CD4-positive, alpha-beta T cell treated with Interferon gamma for 1 hour (primary cell): ENCODE results near the gene GPS2.
A peak's percentile ranks its signal among the peaks of the same experiment; 100 is the strongest.
"Not testable (repeated sequence)": the region's sequence is repeated elsewhere in the genome, so short reads cannot be mapped to it uniquely, and the experiment has no call there.

Experiments
- DNase-seq: peaks from one replicate; pipeline ENCODE4 v3.0.0-alpha.2; 2020

GPS2 gene

DNA sequence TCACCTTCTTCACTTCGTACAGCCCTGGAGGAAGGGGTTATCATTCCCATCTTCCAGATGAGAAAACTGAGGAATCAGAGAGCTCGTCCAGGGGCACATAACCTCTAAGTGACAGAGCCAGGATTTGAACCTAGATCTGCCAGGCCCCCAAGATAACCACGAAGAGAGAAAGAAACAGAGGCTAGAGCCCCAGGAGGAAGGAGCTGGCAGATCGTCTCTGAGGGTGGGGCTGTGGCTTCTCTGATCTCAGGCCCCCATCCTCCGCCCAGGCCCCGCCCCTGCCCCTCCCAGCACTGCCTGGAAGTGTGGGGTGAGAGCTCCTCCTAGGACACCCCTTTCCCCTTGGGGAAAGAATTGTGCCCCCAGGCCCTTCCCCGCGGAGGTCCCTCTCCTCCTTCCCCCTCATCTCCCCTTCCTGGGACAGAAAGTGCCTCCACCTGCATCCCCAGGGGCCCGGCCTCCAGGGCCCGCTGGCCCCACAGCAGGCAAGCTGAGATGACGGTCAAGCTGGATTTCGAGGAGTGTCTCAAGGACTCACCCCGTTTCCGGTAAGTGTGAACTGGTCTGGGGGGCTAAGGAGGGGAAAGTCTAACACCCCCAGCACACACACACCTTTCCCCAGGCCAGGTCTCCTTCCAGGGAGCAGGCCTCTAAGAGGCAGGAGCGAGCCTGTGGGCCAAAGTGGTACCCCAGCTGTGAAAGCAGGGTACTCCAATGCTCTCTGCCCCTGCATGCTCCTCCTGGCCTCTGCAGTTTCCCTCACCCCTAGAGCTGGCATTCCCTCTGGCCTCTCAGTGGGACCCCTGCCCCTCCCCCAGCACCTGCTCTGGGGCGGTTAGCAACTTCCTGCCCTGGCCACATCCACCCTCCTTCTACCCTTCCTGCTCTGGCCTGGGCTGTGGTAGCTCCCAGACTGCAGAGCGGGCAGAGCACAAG is 21.3 kb upstream of the GPS2 start, which contains the start of gene ACAP1:
TSS of gene ACAP1 (plus strand) at position 290 of the 936 bp plus-strand sequence. CDS start at position 496, 206 bp downstream.
- DNase-seq, result peak; percentile 82

- not testable (repeated sequence) for DNase-seq
Observed at GRCh38 chr17:7335765-7336164, 20.6 kb upstream of the GPS2 start.

- DNase-seq, result no peak
Observed at GRCh38 chr17:7334938-7335538, 19.9 kb upstream of the GPS2 start.

GRCh38 chr17:7332600-7333069 is 17.5 kb upstream of the GPS2 start:
- peak; percentile 56 for DNase-seq

DNA sequence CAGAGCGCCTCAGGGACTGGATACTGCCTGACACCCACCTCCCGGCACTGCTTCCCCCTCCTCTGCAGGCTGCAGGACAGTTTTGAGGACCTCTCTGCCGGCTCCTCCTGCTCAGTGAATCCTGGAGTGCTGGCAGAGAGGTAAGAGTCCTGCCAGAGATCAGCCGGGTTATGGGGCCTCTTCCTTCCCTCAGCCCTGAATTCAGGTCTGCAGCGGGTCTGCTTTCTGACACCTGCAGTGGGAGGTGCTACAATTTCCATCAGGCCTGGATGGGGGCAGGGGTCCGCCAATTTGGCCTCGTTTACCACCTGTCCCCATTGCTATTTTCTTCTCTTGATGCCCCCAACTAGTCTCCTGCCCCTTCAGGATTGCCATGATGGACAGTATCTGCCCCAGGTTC is 17.0 kb upstream of the GPS2 start:
- DNase-seq, result no peak

DNA sequence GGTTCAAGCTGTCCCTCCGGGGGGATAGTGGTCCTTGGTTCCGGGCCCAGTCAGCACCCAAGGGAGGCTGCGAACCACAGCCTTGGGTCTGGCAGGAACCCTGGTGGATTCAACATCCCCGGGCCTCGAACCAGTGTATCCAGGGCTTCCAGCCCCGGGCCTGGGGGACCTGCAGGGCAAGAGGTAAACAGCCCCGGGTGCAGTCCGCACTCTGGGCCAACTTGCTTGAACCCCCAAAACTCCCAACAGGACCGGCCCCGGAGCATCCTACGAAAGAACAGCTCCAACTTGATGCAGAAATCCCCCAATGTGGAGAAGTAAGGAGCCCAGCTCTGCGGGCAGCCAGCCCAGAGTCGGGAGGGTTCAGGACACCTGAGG is 15.5 kb upstream of the GPS2 start:
- DNase-seq, result no peak

- peak; percentile 79 for DNase-seq
Observed at GRCh38 chr17:7329997-7330637, 15.0 kb upstream of the GPS2 start.

DNA sequence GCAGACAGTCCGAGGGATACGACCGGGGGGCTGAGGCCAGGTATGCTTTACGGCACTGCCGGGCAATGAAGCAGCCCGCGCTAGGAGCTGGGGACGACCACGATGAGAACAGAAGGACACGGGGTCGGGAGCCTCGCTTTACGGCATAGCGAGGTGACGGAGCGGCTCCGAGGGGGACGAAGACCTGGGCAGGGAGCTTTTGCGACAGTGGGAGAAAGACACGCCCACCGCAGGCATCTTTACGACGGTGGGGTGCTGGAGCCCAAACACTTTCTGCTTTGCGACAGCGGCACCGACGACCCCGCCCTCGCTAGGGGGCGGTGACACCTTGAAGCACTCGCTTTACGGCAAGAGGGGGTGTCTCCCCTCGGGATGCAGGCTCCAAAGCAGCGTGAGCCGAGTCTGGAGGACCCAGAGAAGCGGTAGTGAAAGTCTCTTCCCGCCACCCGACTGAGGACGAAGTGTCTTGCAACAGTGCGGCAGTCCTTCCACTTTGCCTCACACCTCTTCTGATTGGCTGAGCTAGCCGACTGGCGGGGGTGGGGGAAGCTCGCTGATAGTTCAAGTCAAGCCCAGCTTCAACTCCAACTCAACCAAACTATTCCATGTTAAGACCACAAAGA is 14.3 kb upstream of the GPS2 start:
- DNase-seq, result peak; percentile 97

DNA sequence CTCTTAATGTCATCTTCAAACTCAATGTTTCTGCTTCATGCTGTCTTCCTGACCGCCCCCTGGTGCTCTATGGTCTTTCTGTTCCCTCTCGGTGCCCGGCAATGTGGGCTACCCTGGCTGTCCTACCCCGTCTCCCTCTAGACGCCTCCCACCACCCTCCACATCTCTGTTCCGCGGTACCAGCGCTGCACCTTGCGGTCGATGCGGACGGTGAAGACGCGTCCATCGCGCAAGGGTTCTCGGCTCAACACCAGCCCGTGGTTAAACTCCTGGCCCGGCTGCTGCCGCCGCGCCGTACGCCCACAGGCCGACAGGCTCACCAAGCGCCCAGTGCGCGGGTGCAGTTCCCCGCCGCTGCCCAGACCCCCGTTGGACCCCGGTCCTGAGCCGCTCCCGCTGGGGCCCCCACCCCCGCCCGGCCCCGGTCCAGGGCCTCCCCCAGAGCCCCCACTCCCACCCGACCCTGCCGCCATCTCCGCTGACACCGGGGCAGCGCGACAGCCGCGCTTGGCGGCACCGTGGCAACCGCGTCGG is 13.7 kb upstream of the GPS2 start, which contains the start of gene NEURL4:
TSS of gene NEURL4 (minus strand) at position 496 of the 534 bp plus-strand sequence. CDS start at position 473, 23 bp downstream.
- DNase-seq, result peak; percentile 22

DNA sequence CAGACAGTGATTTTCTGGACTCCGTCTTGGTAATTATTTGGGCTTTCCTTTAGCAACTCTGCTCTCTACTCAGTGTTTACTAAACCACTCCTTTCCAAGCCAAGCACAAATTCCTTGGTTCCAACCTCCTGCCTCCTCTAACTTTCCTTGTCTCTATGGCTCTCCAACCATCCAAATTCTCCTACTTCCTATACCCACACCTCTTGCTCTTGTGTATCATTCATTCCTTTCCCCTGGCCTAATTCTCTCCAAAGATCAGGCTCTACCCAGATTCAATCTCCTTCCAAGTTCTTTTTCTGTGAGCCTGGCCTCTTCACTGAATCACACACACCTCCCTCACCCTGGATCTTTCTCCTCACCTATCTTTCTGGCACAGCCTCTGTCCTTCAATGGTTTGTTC is 12.8 kb upstream of the GPS2 start:
- DNase-seq, result no peak

DNA sequence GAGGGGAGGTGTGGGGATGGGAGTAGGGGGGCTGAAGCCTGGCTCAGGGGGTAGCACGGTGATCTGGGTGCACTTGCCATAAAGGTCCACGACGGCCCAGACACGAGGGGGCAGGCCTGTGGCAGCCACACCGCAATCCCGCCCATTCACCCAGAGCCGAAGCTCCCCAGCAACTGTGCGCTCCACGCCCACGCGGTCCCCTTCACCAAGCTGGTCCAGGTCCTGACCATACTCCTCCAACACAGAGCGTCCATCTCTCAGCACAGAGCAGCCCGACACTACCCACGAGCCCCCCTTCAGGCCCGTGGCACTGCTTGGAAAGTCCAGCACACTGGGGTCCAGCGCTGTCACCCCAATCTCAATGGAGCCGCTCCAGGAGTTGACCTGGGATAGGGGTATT is 12.3 kb upstream of the GPS2 start:
- no peak for DNase-seq

DNA sequence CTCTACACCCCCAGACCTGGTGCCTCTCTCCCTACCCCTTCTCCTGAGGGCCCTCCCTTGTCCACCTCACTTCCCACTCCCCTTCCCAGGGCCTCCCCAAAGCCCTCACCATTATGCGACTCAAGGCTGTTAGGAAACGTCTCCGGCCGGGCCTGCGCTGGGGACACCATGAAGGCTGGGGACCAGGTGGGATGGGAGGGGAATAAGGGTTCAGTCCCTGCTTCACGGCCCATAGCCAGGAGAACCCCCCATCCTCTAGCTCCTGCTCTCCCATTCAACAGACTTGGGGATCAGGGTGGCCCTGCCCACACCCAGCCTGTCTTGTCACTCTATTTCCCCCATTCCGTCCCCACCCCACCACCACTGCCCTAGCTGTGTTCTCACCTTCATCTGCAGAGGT is 11.9 kb upstream of the GPS2 start:
- no peak for DNase-seq

GRCh38 chr17:7326186-7326585 is 11.0 kb upstream of the GPS2 start:
- DNase-seq, result no peak

DNA sequence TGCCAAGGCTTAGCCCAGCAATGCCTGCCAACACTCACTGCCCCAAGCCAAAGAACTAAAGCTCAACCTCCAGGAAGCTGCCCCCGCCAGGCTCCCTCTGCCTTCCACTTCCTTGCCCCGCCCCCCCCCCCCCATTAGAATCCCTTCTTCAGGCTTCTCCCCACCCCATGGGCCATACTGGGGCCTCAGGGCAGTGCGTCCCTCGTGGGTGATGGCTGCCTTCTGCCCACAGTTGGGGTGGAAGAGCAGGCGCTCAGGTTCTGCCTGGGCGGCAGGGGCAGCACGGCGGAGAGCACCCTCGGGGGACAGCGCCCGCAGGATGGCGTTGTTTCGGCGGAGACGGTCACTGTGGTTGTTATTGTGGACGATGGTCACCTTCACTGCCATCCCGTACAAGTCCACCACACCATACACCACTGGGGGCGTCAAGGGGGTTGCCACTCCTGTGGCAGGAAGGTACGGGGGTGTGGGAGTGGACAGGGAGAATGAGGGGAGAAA is 9.9 kb upstream of the GPS2 start:
- no peak for DNase-seq

DNA sequence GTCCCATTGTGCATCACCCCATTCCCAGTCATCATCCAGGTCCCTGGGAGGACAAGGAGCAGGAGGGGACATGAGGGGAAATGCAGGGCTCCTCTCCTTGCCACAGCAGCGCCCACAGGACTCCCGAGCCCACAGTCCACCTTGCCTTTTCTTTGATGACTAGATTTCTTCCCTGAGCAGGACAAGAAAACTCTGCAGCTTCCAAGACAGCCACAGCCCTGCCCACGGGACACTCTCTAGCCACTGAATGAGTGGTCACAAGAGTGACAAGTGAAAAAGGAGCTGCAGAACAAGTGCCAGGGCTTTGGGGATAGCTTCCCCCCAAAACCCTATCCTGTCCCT is 9.2 kb upstream of the GPS2 start:
- no peak for DNase-seq

DNA sequence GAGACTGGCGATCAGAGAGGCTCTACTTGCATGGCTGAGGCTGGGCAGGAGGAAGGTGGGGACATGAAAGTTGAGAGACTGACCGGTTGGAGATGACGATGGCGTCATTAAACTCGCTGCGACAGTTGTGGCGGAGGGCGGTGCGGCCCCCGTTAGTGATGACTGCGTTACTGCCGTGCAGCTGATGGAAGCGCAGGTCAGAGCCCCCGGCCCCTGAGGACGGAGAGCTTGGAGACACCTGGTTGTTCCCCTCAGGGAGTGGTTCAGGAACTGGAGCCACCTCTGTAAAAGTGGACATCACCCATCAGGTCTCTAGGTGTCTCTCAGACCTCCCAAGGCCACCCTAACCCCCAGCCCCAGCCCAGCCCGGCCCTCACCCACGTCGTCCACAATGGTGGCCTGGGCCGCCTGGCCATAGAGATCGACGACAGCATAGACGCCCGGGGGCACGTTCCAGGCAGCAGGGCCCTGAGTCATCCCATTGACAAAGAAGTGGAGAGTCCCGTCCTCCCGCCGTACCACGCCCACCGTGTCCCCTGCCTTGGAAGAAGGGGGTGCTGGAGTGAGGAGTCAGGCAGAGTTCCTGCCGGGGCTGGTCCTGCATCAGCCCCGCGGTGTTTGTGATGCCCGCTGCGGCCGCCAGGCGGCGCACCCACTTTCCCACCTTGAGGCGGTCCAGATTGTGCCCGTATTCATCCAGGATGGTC is 8.7 kb upstream of the GPS2 start:
- peak; percentile 50 for DNase-seq

DNA sequence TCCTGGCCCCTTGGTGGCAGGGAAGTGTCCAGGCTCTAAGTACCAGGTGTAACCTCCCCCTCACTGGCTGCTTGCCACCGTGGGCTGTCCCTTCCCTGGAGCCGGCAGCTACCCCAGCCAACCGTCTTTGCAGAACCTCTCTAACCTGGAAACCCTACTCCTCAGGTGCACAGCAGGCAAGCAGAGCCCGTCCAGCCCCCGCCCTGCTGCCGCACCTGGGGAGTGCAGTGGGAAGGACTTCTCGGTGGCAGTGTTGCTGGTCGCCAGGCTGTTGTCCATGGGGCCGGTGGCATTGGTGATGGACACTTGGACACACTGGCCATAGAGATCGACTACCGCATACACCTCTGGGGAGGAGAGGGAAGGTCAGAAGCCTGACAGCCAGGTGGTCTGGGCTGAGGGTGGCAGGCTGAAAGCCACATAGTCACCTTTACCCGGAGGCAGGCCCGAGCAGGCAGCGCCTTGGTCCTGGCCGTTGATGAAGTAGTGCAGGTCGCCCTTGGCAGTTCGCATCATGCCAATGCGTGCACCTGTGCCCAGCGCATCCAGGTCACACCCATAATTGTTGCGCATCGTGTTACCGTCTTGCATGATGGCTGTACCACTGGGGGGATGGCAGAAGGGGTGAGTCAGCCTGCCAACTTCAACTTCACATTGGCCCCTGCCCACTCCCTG is 7.5 kb upstream of the GPS2 start:
- DNase-seq, result no peak

GRCh38 chr17:7321466-7321865 is 6.3 kb upstream of the GPS2 start:
- DNase-seq, result no peak

- DNase-seq, result no peak
Observed at GRCh38 chr17:7318121-7318860, 3.1 kb upstream of the GPS2 start.

- no peak for DNase-seq
Observed at GRCh38 chr17:7317161-7317803, 2.1 kb upstream of the GPS2 start.
